MCF 10A (cell line): Measurements from ENCODE around the gene ASCC3. TPM values are rescaled to one million over a fixed set of nuclear protein-coding genes. Genes with fewer than 3 reads are reported as not detected.

Experiments used
- BruUV-seq: library from RNA; stranded (reverse); fragments of 400-500 nt; replicated peaks from 2 replicates; lab custom pipeline; 2021; lab: Mats Ljungman, UMichigan
- CTCF ChIA-PET: fragments of 300-600 bp; sonication (Branson Sonifier 250); formaldehyde crosslinking; extraction: SDS; loops from one replicate; lab custom pipeline; 2021; ENCODE audit warnings: antibody characterized with exemption, inconsistent platforms; lab: Yijun Ruan, JAX
- POLR2A ChIA-PET: fragments of 300-600, 350-650 bp; sonication (Branson Sonifier 250); formaldehyde crosslinking; extraction: SDS; loops from one replicate; lab custom pipeline; 2020; ENCODE audit warnings: antibody characterized with exemption, inconsistent platforms; lab: Yijun Ruan, JAX
- DNase-seq: peaks from one replicate; pipeline ENCODE4 v3.0.0-alpha.2; 2018; ENCODE audit not compliant: unreplicated experiment
- H3K27ac Mint-ChIP-seq: one replicate; pipeline ENCODE4 v1.8.0; 2022; ENCODE audit warnings: mild to moderate bottlenecking, low read depth, mixed read lengths; ENCODE audit not compliant: unreplicated experiment
- H3K27me3 Mint-ChIP-seq: one replicate; pipeline ENCODE4 v1.8.0; 2022; ENCODE audit warnings: mixed read lengths; ENCODE audit not compliant: insufficient read depth, unreplicated experiment
- H3K36me3 Mint-ChIP-seq: one replicate; pipeline ENCODE4 v1.8.0; 2022; ENCODE audit warnings: mild to moderate bottlenecking, moderate library complexity, mixed read lengths; ENCODE audit not compliant: insufficient read depth, unreplicated experiment
- H3K4me1 Mint-ChIP-seq: one replicate; pipeline ENCODE4 v1.8.0; 2022; ENCODE audit warnings: mixed read lengths; ENCODE audit not compliant: insufficient read depth, unreplicated experiment
- H3K4me3 Mint-ChIP-seq: one replicate; pipeline ENCODE4 v1.8.0; 2022; ENCODE audit warnings: mild to moderate bottlenecking, moderate library complexity, mixed read lengths; ENCODE audit not compliant: unreplicated experiment
- H3K9me3 Mint-ChIP-seq: one replicate; pipeline ENCODE4 v1.8.0; 2022; ENCODE audit warnings: mixed read lengths; ENCODE audit not compliant: unreplicated experiment
- CTCF ChIP-seq: fragments of 200-600 bp; IDR thresholded peaks from one replicate; pipeline ENCODE4 v1.8.0; 2022; ENCODE audit warnings: antibody characterized with exemption, mild to moderate bottlenecking; ENCODE audit not compliant: unreplicated experiment
- intact Hi-C: fragments of 100-400 bp; cut with micrococcal nuclease; formaldehyde crosslinking; loops from 2 replicates; pipeline ENCODE4 v1.14.1; 2022
- total RNA-seq: library from RNA; stranded (reverse); gene quantifications from 2 replicates; pipeline ENCODE4 v1.2.3, GENCODE V29; 2022

Gene ASCC3
- total RNA-seq, 1 experiment from 2014 or later, result 85.0 TPM

- H3K4me1 Mint-ChIP-seq, result peaks cover 6% of the 10 kb centered on the region
- no TSS peak for BruUV-seq
- ChIA-PET POLR2A (interaction anchor here (0.6 kb wide), 1 partner anchor 1651 kb away, joined by 3 read pairs; no protein-coding TSS in a partner anchor), CTCF (no interaction called here)
- intact Hi-C loops, result no loop called here
- H3K27me3 Mint-ChIP-seq, result no peaks in the 10 kb centered on the region
- TF ChIP-seq CTCF, result no peak
- no peaks in the 10 kb centered on the region for H3K9me3 Mint-ChIP-seq
- no peak overlapping the region for H3K27ac Mint-ChIP-seq
- no peak for DNase-seq
- no peak overlapping the region for H3K4me3 Mint-ChIP-seq
- peaks cover 25% of the 10 kb centered on the region for H3K36me3 Mint-ChIP-seq
Measured at GRCh38 chr6:100818066-100818465, 63.1 kb downstream of the ASCC3 start.

- DNase-seq, result no peak
- POLR2A ChIA-PET, result interaction anchor here (0.7 kb wide), 1 partner anchor 59 kb away, joined by 3 read pairs; no protein-coding TSS in a partner anchor
- Mint-ChIP-seq H3K27ac (no peak overlapping the region), H3K4me1 (peaks cover 6% of the 10 kb centered on the region), H3K9me3 (no peaks in the 10 kb centered on the region), H3K4me3 (no peak overlapping the region), H3K36me3 (peaks cover 15% of the 10 kb centered on the region), H3K27me3 (no peaks in the 10 kb centered on the region)
- TF ChIP-seq CTCF, result no peak
- CTCF ChIA-PET, result no interaction called here
- intact Hi-C loops, result no loop called here
- no TSS peak for BruUV-seq
Measured at GRCh38 chr6:100810015-100810414, 71.1 kb downstream of the ASCC3 start.

- TF ChIP-seq CTCF, result no peak
- no peak overlapping the region for H3K4me3 Mint-ChIP-seq
- no peaks in the 10 kb centered on the region for H3K27me3 Mint-ChIP-seq
- ChIA-PET POLR2A (no interaction called here), CTCF (no interaction called here)
- no peak overlapping the region for H3K27ac Mint-ChIP-seq
- intact Hi-C loops, result loop anchor here (5.0 kb wide), 1 partner anchor 113 kb away; no protein-coding TSS in a partner anchor
- peaks cover 9% of the 10 kb centered on the region for H3K4me1 Mint-ChIP-seq
- H3K36me3 Mint-ChIP-seq, result peaks cover 17% of the 10 kb centered on the region
- no TSS peak for BruUV-seq
- no peaks in the 10 kb centered on the region for H3K9me3 Mint-ChIP-seq
- no peak for DNase-seq
Measured at GRCh38 chr6:100809346-100809745, 71.8 kb downstream of the ASCC3 start.

- peak; percentile 35 for DNase-seq
- no TSS peak for BruUV-seq
- H3K4me1 Mint-ChIP-seq, result peaks cover 15% of the 10 kb centered on the region
- TF ChIP-seq CTCF, result no peak
- ChIA-PET POLR2A (no interaction called here), CTCF (no interaction called here)
- H3K9me3 Mint-ChIP-seq, result no peaks in the 10 kb centered on the region
- intact Hi-C loops, result loop anchor here (5.0 kb wide), 1 partner anchor 114 kb away; no protein-coding TSS in a partner anchor
- no peak overlapping the region for H3K4me3 Mint-ChIP-seq
- peaks cover 17% of the 10 kb centered on the region for H3K36me3 Mint-ChIP-seq
- no peak overlapping the region for H3K27ac Mint-ChIP-seq
- H3K27me3 Mint-ChIP-seq, result no peaks in the 10 kb centered on the region
Measured at GRCh38 chr6:100808638-100809275, 72.4 kb downstream of the ASCC3 start.
